C4-2B (cell line): Measurements from ENCODE around the gene SFT2D2.

ENCODE experiments used
- ZFX ChIP-seq: fragments of 450-650 bp; IDR thresholded peaks from 2 replicates; pipeline ENCODE4 v1.6.1; 2017
- TF ChIP-seq, protein P1 (sequence below): fragments of 450-650 bp; conservative IDR thresholded peaks from 2 replicates; pipeline ENCODE4 v1.5.1; 2017; ENCODE audit warnings: mild to moderate bottlenecking

GRCh38 chr1:168295411-168296114 is 69.8 kb downstream of the SFT2D2 start:
- TF ChIP-seq, protein P1, sequence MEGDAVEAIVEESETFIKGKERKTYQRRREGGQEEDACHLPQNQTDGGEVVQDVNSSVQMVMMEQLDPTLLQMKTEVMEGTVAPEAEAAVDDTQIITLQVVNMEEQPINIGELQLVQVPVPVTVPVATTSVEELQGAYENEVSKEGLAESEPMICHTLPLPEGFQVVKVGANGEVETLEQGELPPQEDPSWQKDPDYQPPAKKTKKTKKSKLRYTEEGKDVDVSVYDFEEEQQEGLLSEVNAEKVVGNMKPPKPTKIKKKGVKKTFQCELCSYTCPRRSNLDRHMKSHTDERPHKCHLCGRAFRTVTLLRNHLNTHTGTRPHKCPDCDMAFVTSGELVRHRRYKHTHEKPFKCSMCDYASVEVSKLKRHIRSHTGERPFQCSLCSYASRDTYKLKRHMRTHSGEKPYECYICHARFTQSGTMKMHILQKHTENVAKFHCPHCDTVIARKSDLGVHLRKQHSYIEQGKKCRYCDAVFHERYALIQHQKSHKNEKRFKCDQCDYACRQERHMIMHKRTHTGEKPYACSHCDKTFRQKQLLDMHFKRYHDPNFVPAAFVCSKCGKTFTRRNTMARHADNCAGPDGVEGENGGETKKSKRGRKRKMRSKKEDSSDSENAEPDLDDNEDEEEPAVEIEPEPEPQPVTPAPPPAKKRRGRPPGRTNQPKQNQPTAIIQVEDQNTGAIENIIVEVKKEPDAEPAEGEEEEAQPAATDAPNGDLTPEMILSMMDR: no peak
- TF ChIP-seq ZFX: no peak
